Suprapubic skin (tissue), 4 donors: ENCODE results near the gene GAS7.

Experiments
- CTCF ChIP-seq, 2 donors: fragments of 200-600 bp in 1 of 2; fragments of 450-650 bp in 1 of 2; sonication (generic) in 1 of 2; IDR thresholded peaks; one replicate each; pipeline ENCODE4 v1.5.1; 2016 to 2019; ENCODE audit warnings: antibody characterized with exemption in 2 of 2, mild to moderate bottlenecking in 1 of 2, moderate library complexity in 1 of 2
- POLR2A ChIP-seq, 2 donors: fragments of 450-650 bp; IDR thresholded peaks; one replicate each; pipeline ENCODE4 v1.6.1; 2017; ENCODE audit warnings: antibody characterized with exemption in 2 of 2, mild to moderate bottlenecking in 2 of 2, moderate library complexity in 2 of 2
- POLR2AphosphoS5 ChIP-seq, 3 donors: sonication (generic); formaldehyde crosslinking; IDR thresholded peaks; one replicate each; pipeline ENCODE4 v1.6.1; 2017; ENCODE audit warnings: antibody characterized with exemption in 3 of 3

- TF ChIP-seq POLR2AphosphoS5 (IDR thresholded peaks at IDR 0.05) (no peak), CTCF (IDR thresholded peaks at IDR 0.05) (no peak), POLR2A (IDR thresholded peaks at IDR 0.05) (no peak)
Observed at GRCh38 chr17:10077561-10078299, 120.7 kb downstream of the GAS7 start.
